Skeletal muscle cell (primary cell): ENCODE results near the gene ZGPAT.

ENCODE experiments used
- DNase-seq: peaks from one replicate; pipeline ENCODE4 v3.0.0-alpha.2; 2010; ENCODE audit warnings: low read depth
- H3K4me3 ChIP-seq: 2 replicates; pipeline ENCODE4 v1.5.1; 2011; ENCODE audit warnings: low read depth, mild to moderate bottlenecking, control low read depth, low read length, moderate library complexity

The ZGPAT gene

GRCh38 chr20:63750807-63751470 lies 43.1 kb downstream of the ZGPAT start:
- H3K4me3 ChIP-seq, result no peak overlapping the region

GRCh38 chr20:63751471-63752271 lies 43.8 kb downstream of the ZGPAT start:
- no peak overlapping the region for H3K4me3 ChIP-seq
- DNase-seq, result no peak

More at GRCh38 chr20:63750807-63751470, 43.1 kb downstream of the ZGPAT start:
- DNase-seq, result no peak

- H3K4me3 ChIP-seq, result no peak overlapping the region
- no peak for DNase-seq
Measured at GRCh38 chr20:63752411-63753101, 44.7 kb downstream of the ZGPAT start.

GRCh38 chr20:63753381-63753780 lies 45.5 kb downstream of the ZGPAT start:
- DNase-seq, result no peak
- no peak overlapping the region for H3K4me3 ChIP-seq

- no peak for DNase-seq
- no peak overlapping the region for H3K4me3 ChIP-seq
Measured at GRCh38 chr20:63754008-63754407, 46.2 kb downstream of the ZGPAT start.

GRCh38 chr20:63755933-63756647 lies 48.3 kb downstream of the ZGPAT start:
- H3K4me3 ChIP-seq, result no peak overlapping the region
- no peak for DNase-seq

GRCh38 chr20:63756648-63756991 lies 48.8 kb downstream of the ZGPAT start:
- no peak overlapping the region for H3K4me3 ChIP-seq
- DNase-seq, result no peak

- DNase-seq, result no peak
- H3K4me3 ChIP-seq, result no peak overlapping the region
Measured at GRCh38 chr20:63758152-63758551, 50.3 kb downstream of the ZGPAT start.

GRCh38 chr20:63759377-63759901 lies 51.6 kb downstream of the ZGPAT start:
- H3K4me3 ChIP-seq, result no peak overlapping the region
- no peak for DNase-seq

- DNase-seq, result no peak
Measured at GRCh38 chr20:63765082-63765873, 57.4 kb downstream of the ZGPAT start.

GRCh38 chr20:63765902-63766301 lies 58.1 kb downstream of the ZGPAT start:
- no peak for DNase-seq
- H3K4me3 ChIP-seq, result no peak overlapping the region

More at GRCh38 chr20:63765082-63765873, 57.4 kb downstream of the ZGPAT start:
- H3K4me3 ChIP-seq, result no peak overlapping the region

- DNase-seq, result no peak
- H3K4me3 ChIP-seq, result no peak overlapping the region
Measured at GRCh38 chr20:63766695-63767426, 59.0 kb downstream of the ZGPAT start.

- no peak for DNase-seq
Measured at GRCh38 chr20:63767456-63767855, 59.6 kb downstream of the ZGPAT start.

GRCh38 chr20:63767886-63768285 lies 60.0 kb downstream of the ZGPAT start:
- no peak for DNase-seq
- no peak overlapping the region for H3K4me3 ChIP-seq

More at GRCh38 chr20:63767456-63767855, 59.6 kb downstream of the ZGPAT start:
- no peak overlapping the region for H3K4me3 ChIP-seq

GRCh38 chr20:63768591-63769515 lies 61.0 kb downstream of the ZGPAT start:
- no peak overlapping the region for H3K4me3 ChIP-seq
- no peak for DNase-seq

- no peak overlapping the region for H3K4me3 ChIP-seq
- no peak for DNase-seq
Measured at GRCh38 chr20:63769891-63770474, 62.1 kb downstream of the ZGPAT start.
